OCI-LY1 (cell line): ENCODE measurements around the gene PGC.

Experiments used
- H2AFZ ChIP-seq: fragments of 200-600 bp; sonication (generic), shearing (Covaris generic); 2 replicates; pipeline ENCODE4 v1.6.0; 2014; ENCODE audit warnings: antibody characterized with exemption, mild to moderate bottlenecking, low read length
- H3F3A ChIP-seq: fragments of 200-600 bp; sonication (generic), shearing (Covaris generic); 2 replicates; pipeline ENCODE4 v1.6.0; 2014; ENCODE audit warnings: mild to moderate bottlenecking, antibody characterized with exemption, low read length, moderate library complexity; ENCODE audit not compliant: insufficient read depth
- H3K27ac ChIP-seq: fragments of 200-600 bp; sonication (generic); 2 replicates; pipeline ENCODE4 v1.5.1; 2014; ENCODE audit warnings: low read length, mixed run types, mild to moderate bottlenecking, low read depth; ENCODE audit not compliant: poor library complexity, severe bottlenecking
- H3K27me3 ChIP-seq: fragments of 200-600 bp; sonication (generic); 2 replicates; pipeline ENCODE4 v1.6.0; 2014; ENCODE audit warnings: antibody characterized with exemption, mild to moderate bottlenecking, low read length, moderate library complexity; ENCODE audit not compliant: insufficient read depth
- H3K36me3 ChIP-seq: fragments of 200-600 bp; sonication (generic); 2 replicates; pipeline ENCODE4 v1.6.1; 2014; ENCODE audit warnings: mild to moderate bottlenecking, antibody characterized with exemption, low read length, moderate library complexity, mixed read lengths; ENCODE audit not compliant: insufficient read depth
- H3K4me1 ChIP-seq: fragments of 200-600 bp; sonication (generic); 2 replicates; pipeline ENCODE4 v1.5.1; 2014; ENCODE audit warnings: mild to moderate bottlenecking, low read length, moderate library complexity; ENCODE audit not compliant: insufficient read depth, severe bottlenecking
- H3K4me2 ChIP-seq: fragments of 200-600 bp; sonication (generic), shearing (Covaris generic); 2 replicates; pipeline ENCODE4 v1.6.1; 2014; ENCODE audit warnings: low read length
- H3K4me3 ChIP-seq: fragments of 200-600 bp; sonication (generic); 2 replicates; pipeline ENCODE4 v1.5.1; 2014; ENCODE audit warnings: low read length, low read depth, mild to moderate bottlenecking, mixed read lengths; ENCODE audit not compliant: poor library complexity, severe bottlenecking
- H3K79me2 ChIP-seq: fragments of 200-600 bp; shearing (Covaris generic); 2 replicates; pipeline ENCODE4 v1.6.1; 2016; ENCODE audit warnings: mixed run types, low read length, mixed read lengths; ENCODE audit not compliant: insufficient read depth
- H3K9ac ChIP-seq: fragments of 200-600 bp; sonication (generic), shearing (Covaris generic); 2 replicates; pipeline ENCODE4 v1.6.1; 2014; ENCODE audit warnings: mild to moderate bottlenecking, low read length, mixed read lengths
- H3K9me2 ChIP-seq: fragments of 200-600 bp; sonication (generic), shearing (Covaris generic); 2 replicates; pipeline ENCODE4 v1.6.1; 2014; ENCODE audit warnings: low read depth, mild to moderate bottlenecking, low read length, mixed read lengths
- H3K9me3 ChIP-seq: fragments of 200-600 bp; shearing (Covaris generic); 2 replicates; pipeline ENCODE4 v1.6.1; 2014; ENCODE audit warnings: low read length, mixed read lengths
- H4K20me1 ChIP-seq: fragments of 200-600 bp; sonication (generic), shearing (Covaris generic); 2 replicates; pipeline ENCODE4 v1.6.0; 2016; ENCODE audit warnings: mild to moderate bottlenecking, low read length; ENCODE audit not compliant: insufficient read depth
- EZH2 ChIP-seq: fragments of 200-600 bp; sonication (generic), shearing (Covaris generic); IDR thresholded peaks from 2 replicates; pipeline ENCODE4 v1.8.0; 2017; ENCODE audit warnings: borderline replicate concordance, mixed run types, mild to moderate bottlenecking, antibody characterized with exemption, low read length, moderate library complexity, mixed read lengths
- TF ChIP-seq, protein P1 (sequence below): fragments of 200-600 bp; sonication (generic), shearing (Covaris generic); IDR thresholded peaks from 2 replicates; pipeline ENCODE4 v1.5.1; 2017; ENCODE audit warnings: mild to moderate bottlenecking, antibody characterized with exemption, low read length, moderate library complexity, mixed read lengths

Gene PGC

DNA sequence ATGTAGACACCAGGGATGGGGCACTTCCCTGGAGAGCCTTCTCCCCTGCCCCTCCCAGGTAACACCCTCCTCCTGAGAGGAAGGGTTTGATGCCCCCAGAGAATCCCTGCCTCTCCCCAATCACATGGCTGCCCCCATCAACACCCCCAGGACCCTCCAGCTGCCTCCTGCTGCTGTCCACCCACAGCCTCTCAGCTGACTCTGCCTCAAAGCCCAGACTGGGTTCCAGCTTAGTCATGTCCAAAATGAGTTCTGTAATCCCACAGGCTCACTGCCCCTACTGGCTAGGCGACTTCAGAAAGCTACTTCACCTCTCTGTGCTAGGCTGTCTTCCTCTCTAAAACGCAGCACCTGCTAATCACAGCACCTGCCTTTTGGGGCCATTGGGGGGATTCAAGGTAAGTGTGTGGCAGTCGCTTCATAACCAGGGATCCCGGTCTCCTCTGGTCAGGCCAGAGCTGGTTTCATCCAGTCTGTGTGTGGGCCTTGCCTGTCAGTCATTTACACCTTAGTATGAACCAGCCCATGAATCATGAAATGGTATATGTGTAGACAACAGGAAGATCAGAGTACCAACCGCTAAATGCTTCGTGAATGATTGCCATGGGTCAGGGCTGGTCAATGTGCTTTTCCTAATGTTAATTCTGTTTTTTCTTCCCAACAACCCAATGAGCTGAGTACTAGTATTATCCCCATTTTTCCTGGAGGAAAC is 52.2 kb downstream of the PGC start:
- H3K4me3 ChIP-seq = no peak overlapping the region
- no peak overlapping the region for H3K4me2 ChIP-seq
- H3K79me2 ChIP-seq = no peaks in the 10 kb centered on the region
- no peaks in the 10 kb centered on the region for H4K20me1 ChIP-seq
- TF ChIP-seq EZH2 = no peak
- TF ChIP-seq, protein P1, sequence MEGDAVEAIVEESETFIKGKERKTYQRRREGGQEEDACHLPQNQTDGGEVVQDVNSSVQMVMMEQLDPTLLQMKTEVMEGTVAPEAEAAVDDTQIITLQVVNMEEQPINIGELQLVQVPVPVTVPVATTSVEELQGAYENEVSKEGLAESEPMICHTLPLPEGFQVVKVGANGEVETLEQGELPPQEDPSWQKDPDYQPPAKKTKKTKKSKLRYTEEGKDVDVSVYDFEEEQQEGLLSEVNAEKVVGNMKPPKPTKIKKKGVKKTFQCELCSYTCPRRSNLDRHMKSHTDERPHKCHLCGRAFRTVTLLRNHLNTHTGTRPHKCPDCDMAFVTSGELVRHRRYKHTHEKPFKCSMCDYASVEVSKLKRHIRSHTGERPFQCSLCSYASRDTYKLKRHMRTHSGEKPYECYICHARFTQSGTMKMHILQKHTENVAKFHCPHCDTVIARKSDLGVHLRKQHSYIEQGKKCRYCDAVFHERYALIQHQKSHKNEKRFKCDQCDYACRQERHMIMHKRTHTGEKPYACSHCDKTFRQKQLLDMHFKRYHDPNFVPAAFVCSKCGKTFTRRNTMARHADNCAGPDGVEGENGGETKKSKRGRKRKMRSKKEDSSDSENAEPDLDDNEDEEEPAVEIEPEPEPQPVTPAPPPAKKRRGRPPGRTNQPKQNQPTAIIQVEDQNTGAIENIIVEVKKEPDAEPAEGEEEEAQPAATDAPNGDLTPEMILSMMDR = no peak
- no peaks in the 10 kb centered on the region for H3K4me1 ChIP-seq
- H3F3A ChIP-seq = no peaks in the 10 kb centered on the region
- no peaks in the 10 kb centered on the region for H3K9me3 ChIP-seq
- H2AFZ ChIP-seq = no peak overlapping the region
- H3K9me2 ChIP-seq = no peaks in the 10 kb centered on the region
- H3K36me3 ChIP-seq = peaks cover 5% of the 10 kb centered on the region; the same call in 1 of the 2 replicates
- no peak overlapping the region for H3K9ac ChIP-seq
- no peak overlapping the region for H3K27ac ChIP-seq
- no peaks in the 10 kb centered on the region for H3K27me3 ChIP-seq

DNA sequence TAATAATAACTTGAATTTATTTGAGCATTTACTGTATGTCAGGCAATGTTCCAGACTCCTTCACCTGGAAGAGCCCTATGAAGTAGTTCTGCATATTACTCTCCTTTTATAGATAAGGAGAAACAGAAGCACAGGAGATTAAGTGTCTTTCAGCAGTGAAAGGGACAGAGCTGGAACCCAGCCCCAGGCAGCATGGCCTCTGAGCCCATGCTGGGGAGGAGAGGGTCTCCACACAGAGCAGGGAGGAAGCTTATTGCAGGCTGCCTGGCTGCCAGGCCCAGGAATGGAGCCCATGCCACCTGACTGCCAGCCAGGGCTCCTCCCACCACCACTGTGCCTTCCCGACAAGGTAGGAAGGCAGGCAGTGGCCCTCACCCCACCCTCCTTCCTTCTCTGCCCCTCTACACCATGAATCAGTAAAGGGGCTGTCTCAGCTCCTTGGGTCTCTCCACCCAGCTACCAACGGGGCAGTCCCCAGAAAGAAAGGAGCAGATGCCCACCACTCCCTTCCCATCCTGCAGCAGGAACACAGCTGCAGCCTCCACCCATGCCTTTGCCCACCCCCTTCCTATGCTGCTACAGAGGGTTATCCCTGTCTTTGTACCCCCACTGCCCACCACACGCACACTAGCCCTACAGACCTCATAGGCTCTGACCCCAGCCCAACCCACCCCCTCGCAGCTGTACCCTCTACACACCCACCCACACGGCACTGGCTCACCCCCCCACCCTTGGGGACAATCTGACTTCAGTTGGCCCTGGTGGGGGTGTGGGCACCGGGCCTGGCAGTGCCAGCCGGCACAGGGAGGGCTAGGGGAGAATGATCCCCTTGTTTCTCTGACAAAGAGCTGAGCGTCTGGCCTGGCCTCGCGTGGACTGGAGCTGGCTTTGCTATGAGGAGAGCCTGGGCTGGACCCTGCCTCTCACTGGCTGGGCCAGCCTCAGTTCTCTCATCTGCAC is 53.6 kb downstream of the PGC start:
- H3K36me3 ChIP-seq = peaks cover 5% of the 10 kb centered on the region; the same call in 1 of the 2 replicates
- TF ChIP-seq, protein P1 = no peak
- no peak for TF ChIP-seq EZH2
- no peaks in the 10 kb centered on the region for H3K9me3 ChIP-seq
- no peaks in the 10 kb centered on the region for H3K4me1 ChIP-seq
- H2AFZ ChIP-seq = no peak overlapping the region
- H3K27me3 ChIP-seq = no peaks in the 10 kb centered on the region
- no peak overlapping the region for H3K4me3 ChIP-seq
- H3K27ac ChIP-seq = no peak overlapping the region
- no peaks in the 10 kb centered on the region for H3K9me2 ChIP-seq
- no peak overlapping the region for H3K9ac ChIP-seq
- no peaks in the 10 kb centered on the region for H3F3A ChIP-seq
- H3K79me2 ChIP-seq = no peaks in the 10 kb centered on the region
- H3K4me2 ChIP-seq = no peak overlapping the region
- no peaks in the 10 kb centered on the region for H4K20me1 ChIP-seq

DNA sequence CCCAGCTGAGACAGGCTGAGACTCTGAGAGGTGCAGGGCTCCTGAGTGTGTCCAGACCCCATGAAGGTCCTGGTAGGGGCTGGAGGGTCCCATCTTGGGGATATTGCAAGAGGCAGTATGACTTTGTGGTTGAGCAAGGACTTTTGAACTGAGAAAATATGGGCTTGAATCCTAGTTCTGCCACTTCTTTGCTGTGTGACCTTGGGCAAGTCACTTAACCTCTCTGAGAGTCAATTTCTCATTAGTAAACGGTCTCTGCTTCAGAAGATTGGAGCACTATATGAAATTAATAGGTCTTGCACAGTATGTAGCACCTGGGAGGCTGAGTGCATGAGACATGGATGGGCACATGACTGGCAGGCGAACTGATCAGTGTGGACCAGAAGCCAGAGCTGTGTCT is 54.5 kb downstream of the PGC start:
- H3K27me3 ChIP-seq = no peaks in the 10 kb centered on the region
- TF ChIP-seq, protein P1 = no peak
- no peak for TF ChIP-seq EZH2
- H3K4me3 ChIP-seq = no peak overlapping the region
- no peaks in the 10 kb centered on the region for H3K79me2 ChIP-seq
- no peaks in the 10 kb centered on the region for H3K9me2 ChIP-seq
- no peaks in the 10 kb centered on the region for H3F3A ChIP-seq
- no peak overlapping the region for H3K4me2 ChIP-seq
- no peak overlapping the region for H3K9ac ChIP-seq
- peaks cover 5% of the 10 kb centered on the region; the same call in 1 of the 2 replicates for H3K36me3 ChIP-seq
- no peaks in the 10 kb centered on the region for H3K9me3 ChIP-seq
- no peaks in the 10 kb centered on the region for H3K4me1 ChIP-seq
- no peak overlapping the region for H2AFZ ChIP-seq
- no peak overlapping the region for H3K27ac ChIP-seq
- no peaks in the 10 kb centered on the region for H4K20me1 ChIP-seq
